Measurements from ENCODE around the gene CFAP20DC. TPM values are rescaled to one million over a fixed set of nuclear protein-coding genes. Genes with fewer than 3 reads are reported as not detected.

The CFAP20DC gene
- total and polyA plus RNA-seq, 2 experiments from 2014 or later, result 2.2 to 2.3 TPM

DNA sequence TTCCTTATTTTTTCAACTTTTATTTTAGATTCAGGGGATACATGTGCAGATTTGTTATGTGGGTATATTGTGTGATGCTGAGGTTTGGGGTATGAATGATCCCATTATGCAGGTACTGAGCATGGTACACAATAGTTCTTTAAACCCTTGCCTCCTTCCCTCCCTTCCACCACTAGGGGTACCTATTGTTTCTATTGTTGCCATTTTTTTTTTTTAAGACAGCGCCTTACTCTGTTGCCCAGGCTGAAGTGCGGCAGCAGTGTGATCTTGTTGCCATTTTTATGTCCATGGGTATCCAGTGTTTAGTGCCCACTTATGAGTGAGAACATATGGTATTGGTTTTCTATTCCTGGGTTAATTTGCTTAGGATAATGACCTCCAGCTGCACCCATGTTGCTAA lies 266.0 kb downstream of the CFAP20DC start:
- H2AFZ ChIP-seq, result no peak overlapping the region
- H4K20me1 ChIP-seq (ENCODE audit: insufficient read depth, poor library complexity, severe bottlenecking), result no peaks in the 10 kb centered on the region
- DNase-seq (ENCODE audit: low spot score), result no peak
- no peak overlapping the region for H3K4me3 ChIP-seq
- no peak overlapping the region for H3K27ac ChIP-seq
- no peak for TF ChIP-seq EZH2phosphoT487 (IDR thresholded peaks at IDR 0.05; ENCODE audit: low read depth, severe bottlenecking, unreplicated experiment)
- TF ChIP-seq, protein P1, sequence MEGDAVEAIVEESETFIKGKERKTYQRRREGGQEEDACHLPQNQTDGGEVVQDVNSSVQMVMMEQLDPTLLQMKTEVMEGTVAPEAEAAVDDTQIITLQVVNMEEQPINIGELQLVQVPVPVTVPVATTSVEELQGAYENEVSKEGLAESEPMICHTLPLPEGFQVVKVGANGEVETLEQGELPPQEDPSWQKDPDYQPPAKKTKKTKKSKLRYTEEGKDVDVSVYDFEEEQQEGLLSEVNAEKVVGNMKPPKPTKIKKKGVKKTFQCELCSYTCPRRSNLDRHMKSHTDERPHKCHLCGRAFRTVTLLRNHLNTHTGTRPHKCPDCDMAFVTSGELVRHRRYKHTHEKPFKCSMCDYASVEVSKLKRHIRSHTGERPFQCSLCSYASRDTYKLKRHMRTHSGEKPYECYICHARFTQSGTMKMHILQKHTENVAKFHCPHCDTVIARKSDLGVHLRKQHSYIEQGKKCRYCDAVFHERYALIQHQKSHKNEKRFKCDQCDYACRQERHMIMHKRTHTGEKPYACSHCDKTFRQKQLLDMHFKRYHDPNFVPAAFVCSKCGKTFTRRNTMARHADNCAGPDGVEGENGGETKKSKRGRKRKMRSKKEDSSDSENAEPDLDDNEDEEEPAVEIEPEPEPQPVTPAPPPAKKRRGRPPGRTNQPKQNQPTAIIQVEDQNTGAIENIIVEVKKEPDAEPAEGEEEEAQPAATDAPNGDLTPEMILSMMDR (IDR thresholded peaks at IDR 0.05; ENCODE audit: poor library complexity), result no peak
- no peak for TF ChIP-seq EZH2 (IDR thresholded peaks at IDR 0.05; ENCODE audit: borderline replicate concordance)
- no peak overlapping the region for H3K4me2 ChIP-seq
- H3K79me2 ChIP-seq, result no peaks in the 10 kb centered on the region
- no peaks in the 10 kb centered on the region for H3K27me3 ChIP-seq
- no peaks in the 10 kb centered on the region for H3K36me3 ChIP-seq (replicated peaks; ENCODE audit: insufficient read depth, low read depth)
- H3K9me3 ChIP-seq (ENCODE audit: low read depth), result peaks cover 11% of the 10 kb centered on the region
- no peaks in the 10 kb centered on the region for H3K4me1 ChIP-seq (ENCODE audit: insufficient read depth)
- H3K9me2 ChIP-seq (replicated peaks; ENCODE audit: insufficient read depth), result no peaks in the 10 kb centered on the region
- 96% methylated on average over 2 of the region's 2 CpGs for WGBS (ENCODE audit: low lambda C conversion rate, missing lambda C conversion rate)

DNA sequence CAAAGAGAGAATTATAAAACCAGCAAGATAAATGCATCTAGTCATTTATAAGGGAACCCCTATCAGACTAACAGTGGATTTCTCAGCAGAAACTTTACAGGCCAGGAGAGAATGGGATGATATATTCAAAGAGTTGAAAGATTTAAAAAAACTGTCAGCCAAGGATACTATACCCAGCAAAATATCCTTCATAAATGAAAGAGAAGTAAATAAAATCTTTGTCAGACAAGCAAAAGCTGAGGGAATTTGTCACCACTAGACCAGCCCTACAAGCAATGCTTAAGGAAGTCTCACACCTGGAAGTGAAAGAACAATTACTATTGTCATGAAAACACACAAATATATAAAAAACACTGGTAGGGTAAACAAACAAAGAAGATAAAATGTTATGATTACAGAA lies 269.9 kb downstream of the CFAP20DC start:
- no peak overlapping the region for H3K4me2 ChIP-seq

DNA sequence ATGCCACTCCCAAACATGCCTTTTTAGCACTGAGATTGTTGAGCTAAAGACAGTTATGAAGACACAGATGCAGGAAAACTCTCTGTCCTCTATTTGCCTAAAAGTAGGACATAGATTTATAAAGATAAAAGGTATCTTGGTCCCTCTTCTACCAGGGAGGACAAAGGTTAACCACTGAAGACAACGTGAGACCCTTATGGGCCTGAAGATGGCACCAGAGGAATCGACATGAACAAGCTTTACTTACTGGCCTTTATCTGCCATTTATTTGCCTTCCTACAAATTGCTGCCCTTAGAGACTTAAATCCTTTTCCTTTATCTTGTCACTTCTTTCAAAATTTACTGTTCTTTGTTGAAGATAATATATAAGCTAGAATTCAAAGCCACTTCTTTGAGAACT lies 273.6 kb downstream of the CFAP20DC start:
- Histone ChIP-seq H3K27me3 (no peaks in the 10 kb centered on the region), H3K9me2 (replicated peaks; ENCODE audit: insufficient read depth) (no peaks in the 10 kb centered on the region), H2AFZ (no peak overlapping the region), H4K20me1 (ENCODE audit: insufficient read depth, poor library complexity, severe bottlenecking) (no peaks in the 10 kb centered on the region), H3K4me1 (ENCODE audit: insufficient read depth) (no peaks in the 10 kb centered on the region), H3K36me3 (replicated peaks; ENCODE audit: insufficient read depth, low read depth) (no peaks in the 10 kb centered on the region), H3K4me3 (no peak overlapping the region), H3K9me3 (ENCODE audit: low read depth) (peaks cover 7% of the 10 kb centered on the region), H3K79me2 (no peaks in the 10 kb centered on the region), H3K27ac (no peak overlapping the region), H3K4me2 (no peak overlapping the region)
- no peak for DNase-seq (ENCODE audit: low spot score)
- TF ChIP-seq, protein P1 (IDR thresholded peaks at IDR 0.05; ENCODE audit: poor library complexity), result no peak
- TF ChIP-seq EZH2phosphoT487 (IDR thresholded peaks at IDR 0.05; ENCODE audit: low read depth, severe bottlenecking, unreplicated experiment) (no peak), EZH2 (IDR thresholded peaks at IDR 0.05; ENCODE audit: borderline replicate concordance) (no peak)
- 34% methylated on average over 2 of the region's 2 CpGs for WGBS (ENCODE audit: low lambda C conversion rate, missing lambda C conversion rate)

More for the DNA sequence above, 269.9 kb downstream of the CFAP20DC start:
- no peak overlapping the region for H3K27ac ChIP-seq
- no peaks in the 10 kb centered on the region for H4K20me1 ChIP-seq (ENCODE audit: insufficient read depth, poor library complexity, severe bottlenecking)
- H3K79me2 ChIP-seq, result no peaks in the 10 kb centered on the region
- TF ChIP-seq EZH2 (IDR thresholded peaks at IDR 0.05; ENCODE audit: borderline replicate concordance), result no peak
- no peak for TF ChIP-seq EZH2phosphoT487 (IDR thresholded peaks at IDR 0.05; ENCODE audit: low read depth, severe bottlenecking, unreplicated experiment)
- TF ChIP-seq, protein P1 (IDR thresholded peaks at IDR 0.05; ENCODE audit: poor library complexity), result no peak
- no peak overlapping the region for H2AFZ ChIP-seq
- no peak overlapping the region for H3K4me3 ChIP-seq
- no peaks in the 10 kb centered on the region for H3K27me3 ChIP-seq
- H3K9me3 ChIP-seq (ENCODE audit: low read depth), result peaks cover 11% of the 10 kb centered on the region
- H3K4me1 ChIP-seq (ENCODE audit: insufficient read depth), result no peaks in the 10 kb centered on the region
- no peak for DNase-seq (ENCODE audit: low spot score)
- no peaks in the 10 kb centered on the region for H3K9me2 ChIP-seq (replicated peaks; ENCODE audit: insufficient read depth)
- no peaks in the 10 kb centered on the region for H3K36me3 ChIP-seq (replicated peaks; ENCODE audit: insufficient read depth, low read depth)

DNA sequence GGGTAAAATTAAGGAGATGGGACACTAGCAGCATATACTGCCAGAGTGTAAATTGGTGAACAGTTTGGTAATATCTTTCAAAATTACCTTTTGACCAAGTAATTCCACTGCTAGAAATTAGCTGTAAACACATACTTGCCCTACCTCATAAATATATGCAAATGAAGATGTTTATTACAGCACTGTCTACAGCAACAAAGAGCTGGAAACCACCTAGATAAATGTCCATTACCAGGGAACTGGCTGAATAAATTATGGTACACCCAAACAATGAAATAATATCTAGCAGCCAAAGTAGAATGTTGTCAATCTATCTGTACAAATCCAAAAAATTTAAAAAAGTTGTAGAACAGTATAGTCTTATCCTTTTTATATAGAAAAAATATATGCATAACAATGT lies 277.4 kb downstream of the CFAP20DC start:
- Histone ChIP-seq H3K9me3 (ENCODE audit: low read depth) (no peaks in the 10 kb centered on the region), H3K27ac (no peak overlapping the region), H3K4me1 (ENCODE audit: insufficient read depth) (no peaks in the 10 kb centered on the region), H3K36me3 (replicated peaks; ENCODE audit: insufficient read depth, low read depth) (no peaks in the 10 kb centered on the region), H3K27me3 (no peaks in the 10 kb centered on the region), H3K79me2 (no peaks in the 10 kb centered on the region), H3K9me2 (replicated peaks; ENCODE audit: insufficient read depth) (no peaks in the 10 kb centered on the region), H4K20me1 (ENCODE audit: insufficient read depth, poor library complexity, severe bottlenecking) (no peaks in the 10 kb centered on the region), H3K4me3 (no peak overlapping the region), H2AFZ (no peak overlapping the region), H3K4me2 (no peak overlapping the region)
- TF ChIP-seq EZH2phosphoT487 (IDR thresholded peaks at IDR 0.05; ENCODE audit: low read depth, severe bottlenecking, unreplicated experiment), result no peak
- no peak for TF ChIP-seq EZH2 (IDR thresholded peaks at IDR 0.05; ENCODE audit: borderline replicate concordance)
- TF ChIP-seq, protein P1 (IDR thresholded peaks at IDR 0.05; ENCODE audit: poor library complexity), result no peak
- DNase-seq (ENCODE audit: low spot score), result no peak
